Measurements from ENCODE around the gene PITPNC1.
"Not testable (repeated sequence)": the region's sequence is repeated elsewhere in the genome, so short reads cannot be mapped to it uniquely, and the experiment has no call there.

PITPNC1 gene

DNA sequence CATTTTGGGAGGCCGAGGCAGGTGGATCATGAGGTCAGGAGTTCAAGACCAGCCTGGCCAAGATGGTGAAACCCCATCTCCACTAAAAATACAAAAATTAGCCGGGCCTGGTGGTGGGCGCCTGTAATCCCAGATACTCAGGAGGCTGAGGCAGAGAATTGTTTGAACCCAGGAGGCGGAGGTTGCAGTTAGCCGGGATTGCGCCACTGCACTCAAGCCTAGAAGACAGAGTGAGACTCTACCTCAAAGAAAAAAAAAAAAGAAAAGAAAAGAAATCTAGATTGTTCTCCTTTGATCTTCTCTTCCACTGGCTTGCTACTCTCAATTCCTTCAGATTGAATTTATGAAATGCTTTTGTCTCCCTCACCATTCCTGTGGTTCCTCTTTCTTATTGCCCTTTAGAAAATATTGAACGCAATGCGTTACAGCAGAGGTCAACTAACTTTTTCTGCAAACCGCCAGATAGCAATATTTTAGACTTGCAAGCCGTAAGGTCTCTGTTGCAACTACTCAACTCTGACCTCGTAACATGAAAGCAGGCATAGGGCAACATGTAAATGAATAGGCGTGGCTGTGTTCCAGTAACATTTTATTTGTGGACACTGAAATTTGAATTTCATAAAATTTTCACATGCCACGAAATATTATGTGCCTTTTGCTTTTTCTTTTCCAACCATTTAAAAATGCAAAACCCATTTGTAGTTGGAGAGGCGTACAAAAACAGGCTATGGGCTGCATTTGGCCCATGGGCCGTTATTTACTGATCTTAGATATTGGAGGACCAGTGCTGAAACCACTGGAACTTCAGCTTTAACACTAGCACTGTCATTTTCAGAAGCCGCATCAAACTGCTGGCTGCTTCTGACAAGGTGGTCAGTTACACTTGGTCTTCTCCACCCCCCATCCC, 24.8 kb downstream of the PITPNC1 start:
- no peak for DNase-seq

DNA sequence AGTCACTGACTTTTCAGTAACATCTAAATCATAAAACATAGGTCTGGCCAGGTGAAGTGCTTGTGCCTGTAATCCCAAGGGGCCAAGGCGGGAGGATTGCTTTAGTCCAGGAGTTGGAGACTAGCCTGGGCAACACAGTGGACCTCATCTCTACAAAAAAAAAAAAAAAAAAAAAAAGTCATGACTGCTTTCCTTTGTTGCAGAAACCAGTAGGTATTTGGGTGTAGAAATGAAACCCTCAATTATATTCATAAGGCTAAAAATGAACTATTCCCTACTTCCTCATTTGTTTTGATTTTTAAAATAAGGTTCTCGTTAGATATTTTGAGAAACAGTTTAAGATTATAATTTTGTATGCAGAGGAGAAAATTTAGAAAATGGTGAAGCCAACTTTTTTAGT, 26.0 kb downstream of the PITPNC1 start:
- DNase-seq: no peak

DNA sequence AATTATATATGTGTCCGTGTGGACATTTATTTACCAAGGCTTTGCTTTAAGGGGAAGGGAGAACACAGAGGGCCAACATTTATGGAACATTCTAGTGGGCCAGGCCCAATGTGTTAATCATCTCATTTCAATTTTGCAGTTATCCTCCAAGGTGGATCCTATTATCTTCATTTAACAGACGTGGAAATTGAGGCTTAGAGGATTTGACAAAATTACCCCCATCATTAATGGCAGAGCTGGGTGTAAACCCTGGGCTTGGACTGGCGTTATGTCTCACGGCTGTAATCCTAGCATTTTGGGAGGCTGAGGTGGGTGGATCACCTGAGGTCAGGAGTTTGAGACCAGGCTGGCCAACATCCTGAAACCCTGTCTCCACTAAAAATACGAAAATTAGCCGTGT, 26.4 kb downstream of the PITPNC1 start:
- no peak for DNase-seq

DNA sequence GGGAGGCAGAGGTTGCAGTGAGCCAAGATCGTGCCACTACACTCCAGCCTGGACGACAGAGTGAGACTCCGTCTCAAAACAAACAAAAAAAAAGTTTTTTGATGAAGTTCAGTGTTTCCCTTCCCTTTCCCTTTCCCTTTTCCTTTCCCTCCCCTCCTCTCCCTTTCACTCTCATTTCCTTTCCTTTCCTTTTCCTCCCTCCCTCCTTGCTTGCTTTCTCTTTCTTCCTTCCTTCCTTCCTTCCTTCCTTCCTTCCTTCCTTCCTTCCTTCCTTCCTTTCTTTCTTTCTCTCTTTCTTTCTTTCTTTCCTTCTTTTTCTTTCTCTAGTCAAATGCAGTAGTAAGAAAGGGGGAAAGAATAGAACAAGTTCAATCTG, 31.4 kb downstream of the PITPNC1 start:
- DNase-seq: not testable (repeated sequence)

DNA sequence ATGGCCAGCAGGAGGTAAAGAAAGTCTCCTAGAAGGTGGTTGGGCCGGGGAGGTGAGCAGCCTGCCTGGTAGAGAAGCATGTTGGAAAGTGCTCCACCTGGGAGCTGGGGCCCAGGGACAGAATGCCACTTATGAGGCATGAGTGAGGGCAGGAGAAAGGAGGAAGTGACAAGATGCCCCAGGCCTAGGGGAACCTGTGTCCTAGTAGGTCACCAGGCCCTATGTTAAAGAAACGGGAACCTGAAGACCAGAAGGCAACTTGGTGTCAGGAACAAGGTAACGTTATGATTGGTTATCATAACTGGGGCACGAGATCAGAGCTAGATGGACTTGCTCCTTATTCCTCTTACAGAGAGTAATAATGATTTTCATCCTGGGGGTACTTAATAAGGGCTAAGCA, 34.3 kb downstream of the PITPNC1 start:
- no peak for DNase-seq

DNA sequence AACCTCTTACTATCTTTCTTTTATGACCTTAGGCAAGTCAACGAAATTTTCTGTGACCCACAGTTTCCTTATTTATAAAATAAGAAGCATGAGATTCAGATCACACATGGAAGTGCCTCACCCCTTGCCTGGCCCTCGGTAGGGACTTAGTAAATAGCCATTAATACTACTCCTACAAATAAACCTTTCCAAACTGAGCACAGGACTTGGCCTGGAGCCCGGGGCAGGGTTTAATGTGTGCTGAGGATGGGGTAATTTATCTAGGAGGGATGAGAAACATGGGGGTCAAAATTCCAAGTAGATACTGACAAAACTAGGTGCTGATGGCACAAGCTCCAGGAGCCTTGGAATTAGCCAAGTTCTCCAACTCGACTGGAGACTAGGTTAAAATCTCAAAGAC, 35.0 kb downstream of the PITPNC1 start:
- no peak for DNase-seq

DNA sequence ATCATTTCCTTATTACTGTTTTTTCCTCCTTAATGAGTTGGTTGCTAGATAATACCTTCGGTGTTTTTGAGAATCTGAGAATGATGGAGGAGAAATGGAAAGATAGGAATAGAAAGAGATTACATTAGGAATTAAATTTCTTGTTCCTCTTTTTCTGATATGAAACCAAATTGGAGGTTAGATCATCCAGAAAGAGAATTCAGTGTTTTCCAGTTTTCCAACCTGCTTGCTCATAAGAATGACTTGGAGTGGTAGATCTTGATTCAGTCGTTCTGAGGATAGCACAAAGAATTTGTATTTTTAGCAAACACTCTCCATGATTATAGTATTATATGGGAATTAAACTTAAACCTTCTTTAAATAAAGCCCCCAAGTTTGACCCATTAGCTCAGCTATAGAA, 35.9 kb downstream of the PITPNC1 start:
- DNase-seq: no peak

DNA sequence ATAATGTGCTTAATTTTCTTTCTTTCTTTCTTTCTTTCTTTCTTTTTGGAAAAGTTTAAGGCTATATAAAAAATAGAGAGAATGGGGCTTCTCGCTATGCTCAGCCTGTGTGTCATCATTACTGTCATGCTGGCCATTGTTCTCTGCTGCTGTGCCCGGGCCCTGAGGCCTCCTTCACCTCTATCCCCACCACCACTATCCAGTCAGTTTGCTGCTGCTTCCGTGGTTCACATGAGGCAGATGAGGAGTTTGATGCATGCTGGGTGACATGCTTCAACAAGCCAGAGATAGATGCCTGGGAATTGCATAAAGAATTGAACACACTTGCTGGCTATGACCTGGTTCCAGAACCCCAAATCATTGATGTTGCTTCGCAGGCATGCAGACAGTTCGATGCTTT, 36.3 kb downstream of the PITPNC1 start:
- DNase-seq: no peak

DNA sequence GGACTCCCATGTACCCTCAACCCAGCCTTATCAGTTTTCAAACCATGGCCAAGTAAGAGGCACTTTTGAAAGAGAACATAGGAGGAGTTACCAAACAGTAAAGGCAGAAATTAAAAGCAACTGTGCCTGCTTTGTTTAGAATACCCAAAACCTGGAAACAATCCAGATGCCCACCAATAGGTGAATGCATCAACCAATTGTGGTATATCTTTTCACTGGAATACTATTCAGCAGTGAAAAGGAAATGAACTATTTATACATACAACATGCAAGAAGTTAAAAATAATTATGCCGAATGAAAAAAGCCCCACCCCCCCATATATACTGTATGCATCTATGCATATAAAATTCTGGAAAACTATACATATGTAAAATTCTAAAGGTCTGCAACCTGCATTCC, 37.0 kb downstream of the PITPNC1 start:
- no peak for DNase-seq

DNA sequence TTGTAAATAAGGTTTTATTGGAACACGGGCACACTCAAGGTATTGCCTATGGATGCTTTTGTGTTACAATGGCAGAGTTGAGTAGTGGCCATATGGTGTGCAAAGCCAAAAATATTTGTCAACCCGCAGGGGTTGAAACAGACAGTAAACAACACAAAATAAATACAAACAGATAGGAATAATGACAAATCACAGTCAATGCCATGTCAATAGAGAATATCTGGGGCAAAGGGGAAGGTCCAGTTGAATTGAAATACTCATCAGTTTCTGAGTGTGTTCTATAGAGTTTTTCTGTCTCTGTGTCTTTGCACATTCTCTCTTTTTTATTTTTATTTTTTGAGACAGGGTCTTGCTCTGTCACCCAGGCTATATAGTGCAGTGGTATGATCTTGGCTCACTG, 37.5 kb downstream of the PITPNC1 start:
- no peak for DNase-seq

DNA sequence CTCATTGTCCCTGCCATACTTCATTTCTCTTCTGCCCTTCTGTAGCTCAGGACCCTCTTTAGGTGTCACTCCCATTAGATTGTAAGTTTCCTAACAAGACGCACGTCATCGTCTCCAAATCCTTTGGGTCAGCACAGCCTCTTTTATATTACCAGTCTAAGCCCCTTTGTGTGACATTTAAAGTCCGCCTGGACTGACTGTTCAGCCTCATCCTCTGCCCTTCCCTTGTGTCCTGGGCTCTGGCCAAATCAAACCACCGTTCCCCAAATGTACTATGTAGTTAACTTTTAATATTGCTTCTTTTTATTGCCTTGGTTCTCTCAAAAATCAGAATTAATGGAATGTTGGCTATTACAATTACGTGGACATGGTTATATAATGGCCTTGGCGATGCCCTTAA, 38.2 kb downstream of the PITPNC1 start:
- DNase-seq: no peak

DNA sequence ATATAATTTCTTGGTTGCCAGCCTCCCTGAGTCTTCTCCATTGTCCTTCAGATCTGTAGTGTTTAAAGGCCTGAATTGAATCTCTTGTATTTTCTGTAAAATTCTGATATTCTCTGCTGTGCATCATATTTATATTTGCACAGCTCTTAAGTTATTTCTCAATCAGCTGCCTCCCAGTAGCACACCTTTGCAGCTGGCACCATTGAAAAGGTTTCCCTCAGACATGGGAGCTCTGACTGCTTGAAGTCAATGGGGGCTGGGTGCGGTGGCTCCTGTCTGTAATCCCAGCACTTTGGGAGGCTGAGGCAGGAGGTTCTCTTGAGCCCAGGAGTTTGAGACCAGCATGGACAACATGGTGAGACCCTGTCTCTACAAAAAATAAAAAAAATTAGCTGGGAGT, 40.4 kb downstream of the PITPNC1 start:
- DNase-seq: no peak

DNA sequence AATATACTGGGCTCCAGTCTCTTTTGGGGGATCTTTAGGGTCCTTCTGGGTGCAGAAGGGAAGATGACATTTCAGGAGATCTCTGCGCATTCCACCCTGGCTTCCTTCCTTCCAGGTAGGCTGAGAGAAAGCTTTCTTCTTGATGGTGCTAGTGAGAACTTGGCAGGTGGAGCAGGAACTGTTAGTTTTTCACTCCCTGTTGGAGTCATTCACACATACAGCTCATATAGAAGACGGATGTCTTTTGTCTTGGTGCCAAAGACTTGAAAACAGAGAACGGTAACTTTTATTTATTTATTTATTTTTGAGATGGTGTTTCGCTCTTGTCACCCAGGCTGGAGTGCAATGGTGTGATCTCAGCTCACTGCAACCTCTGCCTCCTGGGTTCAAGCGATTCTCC, 43.9 kb downstream of the PITPNC1 start:
- DNase-seq: no peak

DNA sequence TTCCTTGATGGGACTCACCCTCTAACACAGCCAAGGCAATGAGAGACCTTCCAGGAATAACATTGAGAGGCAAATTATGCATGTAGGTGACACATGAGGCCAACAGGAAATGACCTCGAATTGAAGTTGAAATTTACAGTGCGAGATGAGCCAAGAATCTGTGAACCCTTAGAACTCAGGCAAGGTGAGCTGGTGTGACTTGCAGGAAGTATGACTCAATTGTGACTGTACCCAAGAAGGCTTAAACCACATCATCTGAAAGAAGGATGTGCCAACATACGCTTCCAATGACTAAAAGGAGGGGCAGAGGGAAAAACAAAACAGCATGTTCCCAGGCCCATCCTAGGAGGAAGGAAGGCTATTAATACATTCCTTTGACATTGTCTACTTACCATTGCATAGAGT, 44.8 kb downstream of the PITPNC1 start:
- peak; percentile 88 for DNase-seq

DNA sequence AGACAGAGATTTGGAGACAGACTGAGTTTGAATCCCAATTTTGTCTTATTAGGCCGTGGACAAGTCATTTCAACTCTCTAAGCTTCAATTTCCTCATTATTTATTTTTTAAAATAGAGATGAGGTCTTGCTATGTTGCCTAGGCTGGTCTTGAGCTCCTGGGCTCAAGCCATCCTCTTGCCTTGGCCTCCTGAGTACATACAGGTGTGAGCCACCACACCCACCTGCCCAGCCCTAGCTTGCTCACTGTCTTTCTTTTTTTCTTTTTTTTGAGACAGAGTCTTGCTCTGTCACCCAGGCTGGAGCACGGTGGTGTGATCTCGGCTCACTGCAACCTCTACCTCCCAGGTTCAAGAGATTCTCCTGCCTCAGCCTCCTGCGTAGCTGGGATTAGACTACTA, 45.2 kb downstream of the PITPNC1 start:
- peak; percentile 47 for DNase-seq

DNA sequence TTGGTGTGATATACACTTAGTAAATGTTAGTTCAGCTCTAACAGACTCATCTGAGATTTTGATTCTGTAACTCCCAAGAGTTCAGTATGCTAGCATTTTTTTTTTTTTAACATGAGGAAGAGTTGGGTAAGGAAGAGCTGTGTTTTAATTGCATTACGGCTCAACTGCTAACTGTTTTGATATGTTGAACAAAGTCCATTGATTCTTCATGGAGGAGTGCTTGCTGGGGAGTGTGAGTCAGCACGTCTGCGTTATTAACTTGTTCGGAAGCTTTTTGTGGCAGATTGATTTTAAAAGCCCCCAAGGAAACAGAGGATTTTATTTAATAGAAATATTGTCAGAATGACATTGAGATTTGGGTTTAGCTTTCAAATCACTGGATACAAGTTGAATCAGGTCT, 45.8 kb downstream of the PITPNC1 start:
- no peak for DNase-seq

DNA sequence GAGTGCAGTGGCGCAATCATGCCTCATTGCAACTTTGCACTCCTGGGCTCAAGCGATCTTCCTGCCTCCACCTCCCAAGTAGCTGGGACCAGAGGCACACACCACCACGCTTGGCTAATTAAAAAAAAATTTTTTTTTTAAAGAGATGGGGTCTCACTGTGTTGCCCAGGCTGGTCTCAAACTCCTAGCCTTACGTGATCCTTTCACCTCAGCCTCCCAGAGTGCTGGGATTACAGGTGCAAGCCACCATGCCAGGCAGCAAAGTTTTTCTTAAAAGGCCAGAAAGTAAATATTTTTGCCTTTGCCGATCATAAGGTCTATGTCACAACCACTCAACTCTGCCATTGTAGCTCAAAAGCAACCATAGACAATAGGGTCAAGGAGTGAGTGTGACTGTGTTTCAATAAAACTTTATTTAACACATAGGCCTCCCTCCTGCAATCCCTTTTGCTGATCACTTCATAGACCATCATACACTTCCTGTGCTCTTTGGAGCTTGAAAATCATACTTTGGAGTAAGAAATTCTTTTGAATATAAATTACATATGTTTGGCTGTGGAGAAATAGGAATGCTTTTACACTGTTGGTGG, 48.6 kb downstream of the PITPNC1 start:
- DNase-seq: no peak

DNA sequence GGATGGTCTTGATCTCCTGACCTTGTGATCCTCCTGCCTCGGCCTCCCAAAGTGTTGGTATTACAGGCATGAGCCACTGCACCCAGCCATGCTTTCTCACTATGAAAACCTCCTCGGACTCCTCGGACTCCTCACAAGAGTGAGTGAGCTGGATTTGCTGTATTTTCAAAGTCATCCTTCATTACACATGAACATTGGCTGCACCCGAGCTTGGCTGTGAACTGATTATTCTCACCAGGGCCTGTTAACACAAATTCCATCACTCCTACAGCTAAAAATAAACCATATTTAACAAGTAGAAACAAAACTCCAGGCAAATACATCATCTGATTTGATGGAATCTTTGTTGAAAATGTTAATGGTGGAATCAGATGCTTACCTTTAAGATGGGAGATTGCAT, 50.3 kb downstream of the PITPNC1 start:
- DNase-seq: no peak

DNA sequence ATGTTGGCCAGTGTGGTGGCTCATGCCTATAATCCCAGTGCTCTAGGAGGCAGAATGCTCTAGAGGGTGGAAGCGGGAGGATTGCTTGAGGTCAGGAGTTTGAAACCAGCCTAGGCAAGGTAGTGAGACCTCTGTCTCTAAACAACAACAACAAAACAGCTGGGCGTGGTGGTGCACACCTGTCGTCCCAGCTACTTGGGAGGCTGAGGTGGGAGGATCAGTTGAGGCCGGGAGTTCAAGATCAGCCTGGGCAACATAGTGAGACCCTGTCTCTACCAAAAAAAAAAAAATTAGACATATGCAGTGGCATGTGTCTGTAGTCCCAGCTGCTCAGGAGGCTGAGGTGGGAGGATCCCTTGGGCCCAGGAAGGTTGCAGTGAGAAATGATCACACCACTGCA, 53.4 kb downstream of the PITPNC1 start:
- DNase-seq: not testable (repeated sequence)

DNA sequence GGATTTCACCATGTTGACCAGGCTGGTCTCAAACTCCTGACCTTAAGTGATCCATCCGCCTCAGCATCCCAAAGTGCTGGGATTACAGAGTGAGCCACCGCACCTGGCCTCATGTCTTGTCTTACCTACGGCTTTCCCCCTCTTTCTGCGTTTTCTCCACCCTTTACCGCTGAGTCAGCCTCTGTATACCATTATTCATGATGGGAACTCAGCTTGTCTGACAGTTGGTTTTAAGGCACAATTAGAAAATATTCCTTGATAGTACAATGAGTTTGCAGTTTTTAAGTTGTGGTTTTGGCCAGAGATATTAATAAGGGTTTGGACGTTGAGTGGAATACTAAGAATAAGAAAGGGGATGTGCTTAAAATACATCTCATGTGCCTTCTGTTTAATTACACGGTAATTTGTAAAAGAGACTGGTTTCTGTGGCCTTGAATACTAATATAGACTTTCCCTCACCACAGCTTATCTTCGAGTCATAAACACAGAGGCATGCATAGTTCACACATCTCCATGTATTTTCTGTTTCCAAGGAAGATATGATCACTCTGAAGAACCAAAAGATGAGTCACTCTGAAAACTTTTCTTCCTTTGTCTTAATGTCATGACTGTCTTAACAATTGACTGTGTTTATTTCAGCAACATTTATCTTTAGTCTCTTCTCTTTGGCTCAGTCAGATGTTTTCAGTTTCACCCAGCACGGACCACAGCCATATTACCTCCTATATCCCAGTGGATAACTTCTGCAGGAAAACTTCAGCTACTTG, 54.4 kb downstream of the PITPNC1 start:
- DNase-seq: peak; percentile 42

DNA sequence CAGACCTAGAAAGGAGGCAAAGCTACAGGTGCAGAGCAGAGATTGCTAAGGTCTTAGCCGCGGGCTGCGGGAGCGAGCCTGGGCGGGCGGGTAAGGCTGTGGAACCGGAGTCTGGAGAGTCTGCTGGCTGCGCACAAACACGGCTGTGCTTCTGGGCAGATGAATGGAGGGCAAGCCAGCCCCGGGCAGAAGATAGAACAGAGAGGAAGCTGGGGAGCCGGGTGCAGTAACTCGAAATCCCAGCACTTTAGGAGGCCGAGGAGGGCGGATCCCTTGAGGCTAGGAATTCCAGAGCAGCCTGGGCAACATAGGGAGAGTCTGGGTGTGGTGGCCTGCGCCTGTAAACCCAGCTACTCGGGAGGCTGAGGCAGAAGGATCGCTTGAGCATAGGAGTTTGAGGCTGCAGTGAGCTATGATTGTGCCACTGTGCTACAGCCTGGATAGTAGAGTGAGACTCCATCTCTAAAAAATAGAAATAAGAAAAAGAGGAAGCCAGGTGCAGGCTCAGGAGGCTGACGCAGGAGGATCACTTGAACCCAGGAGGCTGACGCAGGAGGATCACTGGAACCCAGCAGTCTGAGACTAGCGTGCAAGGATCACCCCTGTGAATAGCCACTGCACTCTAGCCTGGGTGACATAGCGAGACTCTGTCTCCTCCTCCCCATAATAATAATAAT, 56.3 kb downstream of the PITPNC1 start:
- no peak for DNase-seq

DNA sequence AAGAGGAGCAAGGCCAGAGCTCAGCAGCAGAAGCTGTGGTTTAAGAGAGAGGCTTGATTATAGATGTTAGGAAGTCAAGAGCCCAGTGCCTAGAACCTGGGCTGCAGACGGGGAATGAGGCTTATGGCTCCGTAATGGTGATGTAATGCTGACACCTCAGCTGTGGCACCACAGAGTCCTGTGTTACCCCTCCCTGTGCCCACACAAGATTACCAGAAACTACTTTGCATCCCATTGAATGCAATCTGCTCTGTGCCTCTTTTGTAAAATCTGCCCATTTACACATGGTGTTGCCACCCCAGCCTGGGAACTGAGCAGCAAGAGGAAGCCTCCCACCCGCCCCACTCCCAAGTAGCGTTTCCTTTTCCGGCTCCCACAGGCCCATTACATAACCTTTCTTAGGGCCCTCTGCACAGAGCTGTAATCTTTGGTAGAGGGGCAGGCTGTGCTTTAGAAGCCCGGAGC, 57.0 kb downstream of the PITPNC1 start:
- peak; percentile 82 for DNase-seq

DNA sequence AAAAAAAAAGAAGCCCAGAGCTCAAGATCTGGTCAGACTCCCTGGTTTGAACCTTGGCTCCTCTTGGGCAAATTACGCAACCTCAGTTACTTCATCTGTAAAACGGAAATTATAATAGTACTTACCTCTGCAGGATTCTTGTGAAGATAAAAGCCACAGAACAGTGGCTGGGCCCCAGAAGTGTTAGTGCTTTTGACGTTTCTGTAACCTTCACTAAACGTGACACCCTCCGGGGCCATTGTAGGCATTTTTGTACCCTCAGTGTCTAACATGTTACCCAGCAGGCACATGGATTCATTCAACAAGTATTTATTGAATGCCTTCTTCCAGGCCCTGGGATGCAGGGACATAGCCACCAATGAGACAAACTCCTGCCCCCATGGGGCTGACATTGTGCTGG, 58.0 kb downstream of the PITPNC1 start:
- peak; percentile 84 for DNase-seq

Measured in CD4-positive, alpha-beta T cell treated with Interleukin-10 for 1 hour (primary cell).